H1 (cell line): ENCODE data around the gene MSI2.

ENCODE experiments used
- CHD2 ChIP-seq: IDR thresholded peaks from 2 replicates; pipeline ENCODE4 v1.6.1; 2012; ENCODE audit warnings: low read length, improper control_type of control experiment
- CTCF ChIP-seq, 3 experiments: IDR thresholded peaks; 1 replicate in 2 of 3; 2 replicates in 1 of 3; pipeline versions ENCODE4 v1.5.1 to v1.6.1; 2011; ENCODE audit warnings: low read length in 3 of 3, mild to moderate bottlenecking in 3 of 3, inconsistent platforms in 2 of 3, low read depth in 1 of 3, moderate library complexity in 1 of 3; ENCODE audit not compliant: insufficient read depth in 1 of 3; ENCODE audit errors: control extremely low read depth in 1 of 3
- EP300 ChIP-seq, 2 experiments: IDR thresholded peaks; 1 replicate in 1 of 2; 2 replicates in 1 of 2; pipeline ENCODE4 v1.6.1; 2011 to 2012; ENCODE audit warnings: low read depth in 2 of 2, low read length in 2 of 2, mild to moderate bottlenecking in 2 of 2, borderline replicate concordance in 1 of 2, inconsistent platforms in 1 of 2, moderate library complexity in 1 of 2
- EZH2 ChIP-seq: fragments of 200-600 bp; sonication (generic); IDR thresholded peaks from 2 replicates; pipeline ENCODE4 v1.7.1; 2012; ENCODE audit warnings: low read depth, mild to moderate bottlenecking, moderate library complexity, low read length, inconsistent platforms; ENCODE audit not compliant: severe bottlenecking
- NRF1 ChIP-seq: IDR thresholded peaks from 2 replicates; pipeline ENCODE4 v1.6.1; 2011; ENCODE audit warnings: mild to moderate bottlenecking, low read depth, low read length, improper control_type of control experiment
- TAF1 ChIP-seq: IDR thresholded peaks from 2 replicates; pipeline ENCODE4 v1.6.1; 2011; ENCODE audit warnings: mild to moderate bottlenecking, low read depth, low read length

- TF ChIP-seq CTCF (IDR thresholded peaks at IDR 0.05; ENCODE audit: control extremely low read depth in 1 of 3, insufficient read depth in 1 of 3, low read depth in 1 of 3, low read length in 3 of 3) (no peak), NRF1 (no peak), EZH2 (no peak), CHD2 (no peak), EP300 (IDR thresholded peaks at IDR 0.05; ENCODE audit: borderline replicate concordance in 1 of 2, low read depth in 2 of 2, low read length in 2 of 2) (no peak), TAF1 (no peak)
Measured at GRCh38 chr17:57563958-57564357, 307.6 kb downstream of the MSI2 start.
